IMR-90 (cell line): Measurements from ENCODE around the gene TAF4. TPM values are rescaled to one million over a fixed set of nuclear protein-coding genes. Genes with fewer than 3 reads are reported as not detected.

Source experiments
- ATAC-seq: fragments of 200-7000 bp; cut with Tn5 transposase; 2 replicates; pipeline ENCODE4 v1.9.1; 2020; ENCODE audit warnings: low read depth, mild to moderate bottlenecking, moderate library complexity
- BruUV-seq: library from RNA; stranded (reverse); fragments of 400-500 nt; replicated peaks from 2 replicates; lab custom pipeline; 2021; lab: Mats Ljungman, UMichigan
- CTCF ChIA-PET: fragments of 300-600 bp; formaldehyde crosslinking; extraction: SDS; loops from one replicate; lab custom pipeline; 2021; ENCODE audit warnings: antibody characterized with exemption; lab: Yijun Ruan, JAX
- POLR2A ChIA-PET: fragments of 300-600 bp; sonication (Branson Sonifier 250); formaldehyde crosslinking; loops from one replicate; lab custom pipeline; 2022; ENCODE audit warnings: antibody characterized with exemption; ENCODE audit not compliant: unreplicated experiment; lab: Charles Lee
- DNase-seq: peaks from one replicate; pipeline ENCODE4 v3.0.0; 2013
- H2AFZ ChIP-seq: replicated peaks from 2 replicates; pipeline ENCODE3; 2013; ENCODE audit warnings: low read length, mild to moderate bottlenecking; ENCODE audit not compliant: poor library complexity
- H2AK5ac ChIP-seq: 2 replicates; pipeline ENCODE4 v1.6.1; 2013; ENCODE audit warnings: low read depth, low read length, inconsistent platforms
- H2AK9ac ChIP-seq: replicated peaks from 2 replicates; pipeline ENCODE3; 2013; ENCODE audit warnings: mild to moderate bottlenecking, low read depth, low read length, moderate library complexity; ENCODE audit not compliant: poor library complexity
- H2BK120ac ChIP-seq: 2 replicates; pipeline ENCODE4 v1.6.1; 2013; ENCODE audit warnings: low read depth, low read length, inconsistent platforms
- H2BK15ac ChIP-seq: 3 replicates; pipeline ENCODE4 v1.6.1; 2013; ENCODE audit warnings: low read depth, low read length, inconsistent platforms
- H2BK20ac ChIP-seq: 2 replicates; pipeline ENCODE4 v1.6.1; 2013; ENCODE audit warnings: low read depth, mild to moderate bottlenecking, inconsistent platforms, low read length, moderate library complexity
- H2BK5ac ChIP-seq: 2 replicates; pipeline ENCODE4 v1.6.1; 2013; ENCODE audit warnings: mild to moderate bottlenecking, low read depth, low read length, inconsistent platforms; ENCODE audit not compliant: poor library complexity, severe bottlenecking
- H3K14ac ChIP-seq: replicated peaks from 2 replicates; pipeline ENCODE4 v1.6.1; 2013; ENCODE audit warnings: low read depth, low read length, inconsistent platforms
- H3K18ac ChIP-seq: 2 replicates; pipeline ENCODE4 v1.6.1; 2013; ENCODE audit warnings: low read depth, low read length, control low read depth
- H3K23ac ChIP-seq: 2 replicates; pipeline ENCODE4 v1.6.1; 2013; ENCODE audit warnings: low read depth, low read length, inconsistent platforms
- H3K27ac ChIP-seq: 2 replicates; pipeline ENCODE4 v1.5.1; 2013; ENCODE audit warnings: mild to moderate bottlenecking, control low read depth, low read length; ENCODE audit not compliant: insufficient read depth
- H3K27me3 ChIP-seq: 2 replicates; pipeline ENCODE4 v1.6.1; 2013; ENCODE audit warnings: low read length; ENCODE audit not compliant: control insufficient read depth, insufficient read depth
- H3K36me3 ChIP-seq: 2 replicates; pipeline ENCODE4 v1.6.1; 2013; ENCODE audit warnings: low read length, mixed read lengths; ENCODE audit not compliant: control insufficient read depth, insufficient read depth
- H3K4ac ChIP-seq: 2 replicates; pipeline ENCODE4 v1.6.1; 2013; ENCODE audit warnings: low read depth, low read length, inconsistent platforms
- H3K4me1 ChIP-seq: 2 replicates; pipeline ENCODE4 v1.6.1; 2013; ENCODE audit warnings: low read length, mixed read lengths; ENCODE audit not compliant: control insufficient read depth, insufficient read depth
- H3K4me2 ChIP-seq: 2 replicates; pipeline ENCODE4 v1.6.1; 2013; ENCODE audit warnings: low read depth, mild to moderate bottlenecking, control low read depth, low read length, moderate library complexity
- H3K4me3 ChIP-seq: 2 replicates; pipeline ENCODE4 v1.5.1; 2013; ENCODE audit warnings: low read depth, mild to moderate bottlenecking, control low read depth, low read length, moderate library complexity; ENCODE audit not compliant: insufficient read depth
- H3K56ac ChIP-seq: 2 replicates; pipeline ENCODE4 v1.6.1; 2013; ENCODE audit warnings: low read length, inconsistent platforms; ENCODE audit not compliant: insufficient read depth; ENCODE audit errors: extremely low read depth
- H3K79me1 ChIP-seq, 2 experiments: 2 replicates each; pipeline ENCODE4 v1.6.1; 2013; ENCODE audit warnings: low read length in 2 of 2, inconsistent platforms in 1 of 2, low read depth in 1 of 2
- H3K9ac ChIP-seq: 2 replicates; pipeline ENCODE4 v1.6.1; 2013; ENCODE audit warnings: low read depth, low read length, control low read depth
- H3K9me1 ChIP-seq: 2 replicates; pipeline ENCODE4 v1.6.1; 2013; ENCODE audit warnings: low read length, inconsistent platforms; ENCODE audit not compliant: insufficient read depth
- H3K9me3 ChIP-seq: 2 replicates; pipeline ENCODE4 v1.6.1; 2013; ENCODE audit warnings: low read length; ENCODE audit not compliant: control insufficient read depth, insufficient read depth
- H4K20me1 ChIP-seq: 2 replicates; pipeline ENCODE4 v1.6.1; 2013; ENCODE audit warnings: low read length, inconsistent platforms; ENCODE audit not compliant: insufficient read depth
- H4K5ac ChIP-seq: 2 replicates; pipeline ENCODE4 v1.6.1; 2013; ENCODE audit warnings: mild to moderate bottlenecking, low read depth, low read length, control low read depth
- H4K8ac ChIP-seq, 2 experiments: 2 replicates each; pipeline ENCODE4 v1.6.1; 2013; ENCODE audit warnings: low read depth in 2 of 2, low read length in 2 of 2, control low read depth in 1 of 2, inconsistent platforms in 1 of 2
- H4K91ac ChIP-seq: 2 replicates; pipeline ENCODE4 v1.6.1; 2013; ENCODE audit warnings: low read depth, low read length, inconsistent platforms; ENCODE audit not compliant: insufficient read depth
- BHLHE40 ChIP-seq: fragments of 150-350 bp; IDR thresholded peaks from 2 replicates; pipeline ENCODE4 v1.6.1; 2016; ENCODE audit warnings: mild to moderate bottlenecking, low read depth, low read length
- CEBPB ChIP-seq: IDR thresholded peaks from 2 replicates; pipeline ENCODE4 v1.6.1; 2012; ENCODE audit warnings: low read depth, low read length, improper control_type of control experiment
- CHD1 ChIP-seq: IDR thresholded peaks from 2 replicates; pipeline ENCODE4 v1.6.1; 2012; ENCODE audit warnings: low read depth, low read length, improper control_type of control experiment
- CTCF ChIP-seq: conservative IDR thresholded peaks from 2 replicates; pipeline ENCODE4 v1.5.1; 2012; ENCODE audit warnings: mild to moderate bottlenecking, low read depth, low read length, improper control_type of control experiment
- MAFK ChIP-seq: IDR thresholded peaks from 2 replicates; pipeline ENCODE4 v1.6.1; 2012; ENCODE audit warnings: low read depth, low read length, improper control_type of control experiment
- MAZ ChIP-seq: IDR thresholded peaks from 2 replicates; pipeline ENCODE4 v1.6.1; 2012; ENCODE audit warnings: low read depth, mild to moderate bottlenecking, low read length, improper control_type of control experiment, moderate library complexity, borderline replicate concordance
- NFE2L2 ChIP-seq: fragments of 150-350 bp; IDR thresholded peaks from 2 replicates; pipeline ENCODE4 v1.6.1; 2016; ENCODE audit warnings: low read depth, mild to moderate bottlenecking, low read length
- POLR2A ChIP-seq: IDR thresholded peaks from 2 replicates; pipeline ENCODE4 v1.6.1; 2012; ENCODE audit warnings: mild to moderate bottlenecking, low read depth, low read length
- RAD21 ChIP-seq: IDR thresholded peaks from 2 replicates; pipeline ENCODE4 v1.6.1; 2012; ENCODE audit warnings: low read length, improper control_type of control experiment
- RCOR1 ChIP-seq: IDR thresholded peaks from 2 replicates; pipeline ENCODE4 v1.6.1; 2012; ENCODE audit warnings: mild to moderate bottlenecking, low read length, improper control_type of control experiment; ENCODE audit not compliant: insufficient replicate concordance
- RFX5 ChIP-seq: IDR thresholded peaks from 2 replicates; pipeline ENCODE4 v1.8.0; 2012; ENCODE audit warnings: low read depth, mild to moderate bottlenecking, low read length, moderate library complexity
- SMC3 ChIP-seq: fragments of 150-350 bp; IDR thresholded peaks from 2 replicates; pipeline ENCODE4 v1.6.1; 2016; ENCODE audit warnings: low read depth, mild to moderate bottlenecking, antibody characterized with exemption, low read length, moderate library complexity
- WGBS, 2 experiments: methylation state at CpG; one replicate each; pipeline versions ENCODE4 v1.1.5 to v1.1.7; 2013; ENCODE audit warnings: missing lambda C conversion rate in 2 of 2; ENCODE audit not compliant: insufficient read length in 1 of 2; ENCODE audit errors: extremely low coverage in 2 of 2; 5-methylcytosine and 5-hydroxymethylcytosine counted together
- dilution Hi-C: fragments of 300-500 bp; cut with HindIII; formaldehyde crosslinking; loops from one replicate; pipeline ENCODE4 v1.14.3; 2018; ENCODE audit warnings: low sequenced_read_pairs; ENCODE audit not compliant: unreplicated experiment
- in situ Hi-C: fragments of 300-500 bp; cut with MboI; formaldehyde crosslinking; loops from 3 replicates; pipeline ENCODE4 v1.14.3; 2019; ENCODE audit warnings: low sequenced_read_pairs, inconsistent platforms, mixed read lengths
- intact Hi-C: fragments of 100-400 bp; cut with micrococcal nuclease; formaldehyde crosslinking; loops from 2 replicates; pipeline ENCODE4 v1.10.0; 2022
- polyA plus RNA-seq, 3 experiments: library from polyadenylated mRNA; depleted of rRNA; stranded (reverse); fragments of >200 nt; gene quantifications; 2 replicates each; pipeline ENCODE4 v1.2.3, GENCODE V29; 2012; ENCODE audit warnings: low replicate concordance in 1 of 3
- total RNA-seq: library from RNA; depleted of rRNA; stranded (reverse); fragments of >200 nt; gene quantifications from 2 replicates; pipeline ENCODE4 v1.2.3, GENCODE V29; 2012

The TAF4 gene
- total and polyA plus RNA-seq, 2 of the 4 experiments (the other 2 are of a cell fraction) = 1.4 to 5.1 TPM

GRCh38 chr20:62054451-62054953, 11.2 kb downstream of the TAF4 start:
- H3K27ac ChIP-seq = no peak overlapping the region
- in situ Hi-C loops = no loop called here
- H3K9me3 ChIP-seq = no peaks in the 10 kb centered on the region
- no peak overlapping the region for H4K8ac ChIP-seq
- POLR2A ChIA-PET = no interaction called here
- H3K79me1 ChIP-seq = peaks cover 27 to 76% of the 10 kb centered on the region in 2 experiments
- peaks cover 72% of the 10 kb centered on the region for H4K20me1 ChIP-seq
- peaks cover 11% of the 10 kb centered on the region; the same call in 1 of the 2 replicates for H3K9me1 ChIP-seq
- dilution Hi-C loops = no loop called here
- H3K27me3 ChIP-seq = no peaks in the 10 kb centered on the region
- H3K9ac ChIP-seq = no peak overlapping the region
- H3K4me2 ChIP-seq = no peak overlapping the region
- H2AK9ac ChIP-seq = no peak overlapping the region
- DNase-seq (no peak), ATAC-seq (no peak)
- H3K4me1 ChIP-seq = no peaks in the 10 kb centered on the region
- BruUV-seq = no TSS peak
- H4K5ac ChIP-seq = no peak overlapping the region
- H3K14ac ChIP-seq = no peak overlapping the region
- H3K36me3 ChIP-seq = peaks cover 3% of the 10 kb centered on the region; the same call in 1 of the 2 replicates
- H2BK5ac ChIP-seq = no peak overlapping the region
- H2BK120ac ChIP-seq = no peak overlapping the region
- no peak overlapping the region for H3K23ac ChIP-seq
- intact Hi-C loops = no loop called here
- CTCF ChIA-PET = no interaction called here
- H3K56ac ChIP-seq = no peak overlapping the region
- H2BK15ac ChIP-seq = no peak overlapping the region
- H4K91ac ChIP-seq = no peak overlapping the region
- no peak overlapping the region for H3K18ac ChIP-seq
- WGBS, 2 experiments = 96% methylated on average over 5 of the region's 12 CpGs; no CpG with 5 or more reads in 1 of the 2 experiments
- no peak overlapping the region for H3K4ac ChIP-seq
- H2AK5ac ChIP-seq = no peak overlapping the region
- no peak for TF ChIP-seq CHD1
- TF ChIP-seq RCOR1 = no peak
- TF ChIP-seq CTCF = no peak
- no peak for TF ChIP-seq SMC3
- no peak for TF ChIP-seq POLR2A
- no peak for TF ChIP-seq RFX5
- no peak for TF ChIP-seq MAFK
- no peak for TF ChIP-seq MAZ
- no peak for TF ChIP-seq NFE2L2
- TF ChIP-seq CEBPB = no peak
- no peak for TF ChIP-seq BHLHE40
- TF ChIP-seq RAD21 = no peak
- no peak overlapping the region for H3K4me3 ChIP-seq
- H2BK20ac ChIP-seq = no peak overlapping the region
- H2AFZ ChIP-seq = no peak overlapping the region
